HG02938 (cell line): ENCODE measurements around the gene C16orf54.
"Not testable (repeated sequence)": the region's sequence is repeated elsewhere in the genome, so short reads cannot be mapped to it uniquely, and the experiment has no call there.

Experiments used
- ATAC-seq: cut with Tn5 transposase; IDR thresholded peaks from one replicate; pipeline ENCODE4 v1.9.1; 2021; ENCODE audit warnings: mild to moderate bottlenecking, moderate library complexity; ENCODE audit not compliant: unreplicated experiment

Gene C16orf54

DNA sequence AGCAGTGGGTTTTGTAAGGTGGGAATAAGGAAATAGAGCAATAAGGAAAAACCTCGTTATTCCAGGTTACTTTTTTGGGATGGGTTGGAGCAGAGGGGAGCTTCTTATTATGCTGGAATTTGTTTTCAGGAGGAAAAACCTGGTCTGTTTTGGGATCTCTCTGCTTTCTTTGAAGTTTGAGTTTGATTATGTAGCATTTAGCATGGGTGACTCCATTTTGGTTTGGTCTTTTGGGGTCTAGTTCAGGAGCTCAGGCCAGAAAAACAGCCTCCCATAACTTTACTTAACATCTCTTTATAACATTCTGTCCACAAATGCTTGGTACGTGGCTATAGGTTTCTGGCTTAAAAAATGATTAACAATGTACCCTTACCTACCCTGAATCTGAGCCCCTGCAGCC lies 23.7 kb upstream of the C16orf54 start:
- ATAC-seq = no peak

DNA sequence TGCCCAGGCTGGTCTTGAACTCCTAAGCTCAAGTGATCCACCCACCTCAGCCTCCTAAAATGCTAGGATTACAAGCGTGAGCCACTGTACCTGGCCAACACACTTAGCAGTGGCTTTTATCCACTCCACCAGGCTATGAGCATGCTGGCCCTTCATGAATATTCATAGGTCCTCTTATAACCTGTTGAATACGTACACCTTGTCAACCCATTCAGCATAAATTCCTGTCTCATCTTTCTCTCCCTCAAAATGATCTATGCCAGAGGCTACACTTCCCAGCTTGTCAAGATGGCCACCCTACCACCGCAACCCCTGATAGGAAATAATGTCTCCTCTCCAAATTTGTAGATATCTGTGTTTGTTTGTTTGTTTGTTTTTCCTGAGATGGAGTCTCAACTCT lies 21.3 kb upstream of the C16orf54 start:
- ATAC-seq = no peak

DNA sequence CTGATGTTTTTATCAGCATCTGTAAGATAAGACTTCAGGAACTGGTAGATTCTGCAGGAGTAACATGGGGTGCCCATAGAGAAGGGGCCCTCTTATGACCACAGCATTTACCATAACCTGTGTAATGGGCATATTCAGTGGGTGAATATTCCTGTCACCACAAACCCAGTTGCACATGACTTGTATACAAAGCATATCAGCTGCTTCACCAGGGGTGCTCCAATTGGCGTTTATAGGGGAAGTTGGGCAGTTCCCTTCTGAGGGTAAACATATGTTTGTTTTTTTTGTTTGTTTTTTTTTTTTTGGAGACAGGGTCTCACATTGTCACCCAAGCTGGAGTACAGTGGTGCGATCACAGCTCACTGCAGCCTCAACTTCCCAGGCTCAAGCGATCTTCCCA lies 20.8 kb upstream of the C16orf54 start:
- no peak for ATAC-seq

DNA sequence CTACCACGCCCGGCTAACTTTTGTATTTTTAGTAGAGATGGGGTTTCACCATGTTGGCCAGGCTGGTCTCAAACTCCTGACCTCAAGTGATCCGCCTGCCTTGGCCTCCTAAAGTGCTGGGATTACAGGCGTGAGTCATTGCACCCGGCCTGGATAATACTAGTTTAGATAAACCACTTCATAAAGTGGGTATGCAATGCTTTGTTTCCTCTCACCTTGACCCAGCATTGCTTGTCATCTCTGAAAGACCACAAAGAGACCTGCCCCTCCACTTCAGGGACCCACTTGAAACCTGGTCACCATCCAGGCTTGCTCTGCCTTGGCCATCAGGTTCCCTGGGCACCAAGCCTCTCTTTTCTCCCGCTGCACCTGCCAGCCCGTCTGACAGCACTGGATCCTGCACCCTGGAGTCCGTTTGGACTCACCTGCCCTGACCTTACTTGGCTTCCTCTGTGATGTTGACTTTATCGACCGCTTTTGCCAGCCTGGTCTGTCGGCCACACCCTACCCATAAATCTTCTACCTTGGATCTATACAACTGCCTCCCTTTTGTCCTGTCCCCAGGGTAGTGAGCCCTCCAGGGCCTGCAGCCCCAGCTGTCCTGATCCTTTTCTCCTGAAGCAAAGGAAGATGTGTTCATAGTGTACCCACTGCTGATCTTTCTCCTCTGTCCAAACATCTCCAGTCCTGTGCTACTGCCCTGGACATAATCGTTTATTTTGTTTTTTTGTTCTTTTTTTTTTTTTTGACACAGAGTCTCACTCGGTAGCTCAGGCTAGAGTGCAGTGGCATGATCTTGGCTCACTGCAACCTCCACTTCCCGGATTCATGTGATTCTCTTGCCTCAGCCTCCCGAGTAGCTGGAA lies 19.6 kb upstream of the C16orf54 start:
- ATAC-seq = no peak

DNA sequence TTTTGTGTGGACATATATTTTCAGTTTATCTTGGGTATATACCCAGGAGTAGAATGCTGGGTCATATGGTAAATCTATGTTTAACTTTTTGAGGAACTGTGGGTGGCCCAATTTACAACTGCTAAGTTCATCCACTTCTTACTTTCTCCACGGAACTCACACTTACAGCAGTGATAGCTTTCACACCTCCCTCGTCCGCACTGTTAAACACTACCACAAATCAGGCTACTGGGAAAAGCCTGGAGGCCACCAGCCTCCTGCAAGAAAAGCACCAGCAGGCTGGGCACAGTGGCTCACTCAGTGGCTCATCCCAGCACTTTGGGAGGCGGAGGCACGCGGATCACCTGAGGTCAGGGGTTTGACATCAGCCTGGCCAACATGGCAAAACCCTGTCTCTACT lies 17.5 kb upstream of the C16orf54 start:
- ATAC-seq = no peak

DNA sequence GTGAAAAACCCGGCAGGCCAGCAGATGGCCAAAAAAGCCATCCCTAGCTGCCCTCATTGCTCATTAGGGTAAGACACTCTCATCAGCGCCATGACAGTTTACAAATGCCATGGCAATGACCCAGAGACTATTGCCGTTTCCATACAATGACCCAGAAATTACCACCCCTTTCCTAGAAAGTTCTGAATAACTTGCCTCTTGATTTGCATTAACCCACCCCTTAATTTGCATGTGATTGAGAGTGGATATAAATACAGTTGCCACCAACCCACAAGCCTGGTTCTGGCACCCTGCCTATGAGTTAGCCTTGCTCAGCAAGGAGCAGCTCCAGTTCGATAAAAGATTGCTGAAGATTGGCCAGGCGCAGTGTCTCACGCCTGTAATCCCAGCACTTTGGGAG lies 16.1 kb upstream of the C16orf54 start:
- no peak for ATAC-seq

DNA sequence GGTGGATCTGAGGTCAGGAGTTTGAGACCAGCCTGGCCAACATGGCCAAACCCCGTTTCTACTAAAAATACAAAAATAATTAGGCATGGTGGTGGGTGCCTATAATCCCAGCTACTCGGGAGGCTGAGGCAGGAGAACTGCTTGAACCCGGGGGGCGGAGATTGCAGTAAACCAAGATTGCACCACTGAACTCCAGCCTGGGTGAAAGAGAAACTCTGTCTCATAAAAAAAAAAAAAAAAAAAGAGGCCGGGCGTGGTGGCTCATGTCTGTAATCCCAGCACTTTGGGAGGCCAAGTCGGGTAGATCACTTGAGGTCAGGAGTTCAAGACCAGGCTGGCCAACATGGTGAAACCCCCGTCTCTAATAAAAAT lies 15.5 kb upstream of the C16orf54 start:
- not testable (repeated sequence) for ATAC-seq

DNA sequence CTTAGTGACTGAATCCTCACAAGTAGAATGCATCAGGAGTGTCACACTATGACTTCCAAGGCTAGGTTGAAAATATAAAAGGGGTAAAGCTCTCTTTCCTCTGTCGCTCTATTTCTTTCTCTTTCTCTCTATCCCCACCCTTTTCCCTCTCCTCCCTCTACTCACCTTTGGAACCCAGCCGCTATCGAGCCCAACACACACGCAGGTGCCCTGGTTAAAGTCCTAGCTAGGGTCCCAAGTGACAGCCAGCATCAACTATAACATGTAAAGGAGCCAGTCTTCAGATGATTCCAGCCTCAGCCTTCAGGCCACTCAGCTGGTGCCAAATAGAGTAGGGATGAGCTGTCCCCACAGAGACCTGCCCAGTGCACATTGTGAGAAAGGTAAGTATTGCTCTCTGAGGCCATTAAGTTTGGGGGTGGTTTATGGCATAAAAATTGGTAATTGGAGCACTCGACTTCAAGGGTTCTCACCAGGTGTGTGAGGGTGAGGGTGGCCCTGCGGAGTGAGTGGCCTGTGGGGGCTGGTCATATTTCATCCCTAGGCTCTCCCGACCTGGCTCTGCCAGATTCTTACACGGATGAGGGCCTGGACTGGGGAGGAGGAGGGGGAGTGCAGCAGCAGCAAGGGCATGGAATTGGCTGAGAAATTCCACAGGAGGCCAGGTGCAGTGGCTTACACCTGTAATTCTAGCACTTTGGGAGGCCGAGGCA lies 14.9 kb upstream of the C16orf54 start:
- ATAC-seq = no peak

DNA sequence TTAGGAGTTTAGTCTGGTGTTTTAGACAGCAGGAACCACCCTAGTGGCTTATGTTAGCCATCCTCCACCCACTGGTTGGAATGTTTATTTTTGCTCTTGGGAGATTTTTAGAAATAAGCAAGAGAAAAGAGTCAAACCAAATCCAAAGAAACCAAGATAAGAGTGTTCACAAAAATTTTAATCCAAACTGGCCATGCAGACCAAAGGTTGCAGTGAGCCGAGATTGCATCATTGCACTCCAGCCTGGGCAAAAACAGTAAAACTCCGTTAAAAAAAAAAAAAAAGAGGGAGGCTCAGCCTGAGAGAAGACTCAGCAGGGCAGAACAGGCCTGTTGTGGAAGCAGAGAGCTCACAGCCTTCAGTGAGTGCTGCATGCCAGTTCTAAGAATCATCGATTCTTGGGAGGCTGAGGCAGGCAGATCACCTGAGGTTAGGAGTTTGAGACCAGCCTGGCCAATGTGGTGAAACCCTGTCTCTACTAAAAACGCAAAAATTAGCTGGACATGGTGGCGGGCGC lies 12.2 kb upstream of the C16orf54 start:
- no peak for ATAC-seq

DNA sequence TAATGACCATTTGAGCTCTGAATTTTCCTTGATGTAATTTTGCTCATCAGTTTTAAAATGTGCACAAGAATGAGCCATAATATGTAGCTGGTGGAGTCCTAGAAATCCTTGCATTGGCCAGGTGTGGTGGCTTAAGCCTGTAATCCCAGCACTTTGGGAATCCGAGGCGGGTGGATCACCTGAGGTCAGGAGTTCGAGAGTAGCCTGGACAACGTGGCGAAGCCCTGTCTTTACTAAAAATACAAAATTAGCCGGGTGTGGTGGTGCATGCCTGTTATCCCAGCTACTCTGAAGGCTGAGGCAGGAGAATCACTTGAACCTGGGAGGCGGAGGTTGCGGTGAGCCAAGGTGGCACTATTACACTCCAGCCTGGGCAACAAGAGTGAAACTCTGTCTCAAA lies 11.3 kb upstream of the C16orf54 start:
- ATAC-seq = not testable (repeated sequence)

DNA sequence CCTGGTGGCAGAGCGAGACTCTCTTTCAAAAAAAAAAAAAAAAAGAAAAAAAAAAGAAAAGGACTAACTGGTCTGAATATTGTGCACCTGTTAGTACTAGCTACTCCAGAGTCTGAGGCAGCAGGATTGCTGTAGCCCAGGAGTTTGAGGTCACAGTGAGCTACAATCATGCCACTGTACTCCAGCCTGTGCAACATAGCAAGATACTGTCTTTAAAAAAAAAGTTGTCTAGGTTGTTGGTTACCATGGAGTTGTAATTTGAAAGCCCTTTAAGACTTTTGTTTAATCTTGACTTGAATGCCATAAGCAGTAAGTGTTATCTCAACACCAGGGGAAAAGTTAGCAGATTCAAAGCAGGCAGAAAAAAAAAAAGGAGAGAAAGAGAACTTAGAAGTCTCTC lies 10.9 kb upstream of the C16orf54 start:
- no peak for ATAC-seq

DNA sequence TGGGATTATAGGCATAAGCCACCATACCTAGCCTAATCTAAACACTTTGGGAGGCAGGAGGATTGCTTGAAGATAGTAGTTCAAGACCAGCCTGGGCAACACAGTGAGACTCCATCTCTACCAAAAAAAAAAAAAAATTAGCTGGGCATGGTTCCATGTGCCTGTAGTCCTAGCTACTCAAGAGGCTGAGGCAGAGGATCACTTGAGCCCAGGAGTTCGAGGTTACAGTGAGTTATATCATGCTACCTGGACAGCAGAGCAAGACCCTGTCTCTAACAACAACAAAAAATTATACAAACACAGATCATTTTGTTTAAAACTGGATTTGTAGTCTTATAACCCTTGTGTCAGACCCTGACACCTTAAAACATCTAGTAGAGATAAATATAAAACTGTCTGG lies 7.7 kb upstream of the C16orf54 start:
- no peak for ATAC-seq

DNA sequence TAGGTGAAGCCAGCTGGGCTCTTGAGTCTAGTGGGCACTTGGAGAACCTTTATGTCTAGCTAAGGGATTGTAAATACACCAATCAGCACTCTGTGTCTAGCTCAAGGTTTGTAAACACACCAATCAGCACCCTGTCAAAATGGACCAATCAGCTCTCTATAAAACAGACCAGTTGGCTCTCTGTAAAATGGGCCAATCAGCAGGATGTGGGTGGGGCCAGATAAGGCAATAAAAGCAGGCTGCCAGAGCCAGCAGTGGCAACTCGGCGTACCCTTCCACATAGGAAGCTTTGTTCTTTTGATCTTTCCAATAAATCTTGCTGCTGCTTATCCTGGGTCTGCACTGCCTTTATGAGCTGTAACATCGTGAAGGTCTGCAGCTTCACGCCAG lies 3.0 kb upstream of the C16orf54 start:
- ATAC-seq = not testable (repeated sequence)

DNA sequence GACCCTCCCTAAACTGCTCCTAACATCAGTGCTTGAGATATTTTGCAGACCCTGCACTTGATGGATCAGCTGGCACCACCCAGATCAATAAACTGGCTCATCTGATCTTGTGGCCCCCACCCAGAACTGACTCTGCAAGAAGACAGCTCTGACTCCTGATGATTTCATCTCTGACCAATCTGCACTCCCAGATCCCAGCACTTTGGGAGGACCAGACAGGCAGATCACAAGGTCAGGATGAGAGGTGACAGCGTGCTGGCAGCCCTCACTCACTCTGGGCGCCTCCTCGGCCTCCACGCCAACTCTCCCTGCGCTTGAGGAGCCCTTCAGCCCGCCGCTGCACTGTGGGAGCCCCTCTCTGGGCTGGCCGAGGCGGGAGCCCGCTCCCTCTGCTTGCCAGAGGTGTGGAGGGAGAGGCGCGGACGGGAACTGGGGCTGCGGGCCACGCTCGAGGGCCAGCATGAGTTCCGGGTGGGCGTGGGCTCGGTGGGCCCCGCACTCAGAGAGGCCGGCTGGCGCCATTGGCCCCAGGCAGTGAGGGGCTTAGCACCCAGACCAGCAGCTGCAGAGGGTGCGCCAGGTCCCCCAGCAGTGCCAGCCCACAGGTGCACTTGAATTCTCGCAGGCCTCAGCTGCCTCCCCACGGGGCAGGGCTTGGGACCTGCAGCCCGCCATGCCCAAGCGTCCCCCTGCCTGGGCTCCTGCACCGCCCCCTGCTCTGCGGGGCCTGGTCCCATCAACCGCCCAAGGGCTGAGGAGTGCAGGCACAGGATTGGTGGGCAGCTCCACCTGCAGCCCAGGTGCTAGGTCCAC lies 2.4 kb upstream of the C16orf54 start:
- no peak for ATAC-seq

DNA sequence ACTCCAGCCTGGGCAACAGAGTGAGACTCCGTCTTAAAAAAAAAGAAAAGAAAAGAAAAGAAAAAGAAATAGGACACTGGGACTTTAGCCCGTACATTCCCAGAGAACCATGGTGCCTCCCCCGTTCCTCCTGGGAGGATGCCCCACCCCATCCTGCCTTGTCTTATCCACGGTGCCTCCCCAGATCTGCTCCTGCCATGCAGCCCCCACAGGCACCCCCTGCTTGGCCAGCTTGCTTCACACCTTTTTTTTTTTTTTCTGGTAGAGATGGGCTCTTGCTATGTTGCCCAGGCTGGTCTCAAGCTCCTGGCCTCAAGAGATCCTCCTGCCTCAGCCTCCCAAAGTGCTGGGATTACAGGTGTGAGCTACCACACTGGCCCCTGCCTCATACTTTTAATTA lies 728 bp upstream of the C16orf54 start:
- not testable (repeated sequence) for ATAC-seq

DNA sequence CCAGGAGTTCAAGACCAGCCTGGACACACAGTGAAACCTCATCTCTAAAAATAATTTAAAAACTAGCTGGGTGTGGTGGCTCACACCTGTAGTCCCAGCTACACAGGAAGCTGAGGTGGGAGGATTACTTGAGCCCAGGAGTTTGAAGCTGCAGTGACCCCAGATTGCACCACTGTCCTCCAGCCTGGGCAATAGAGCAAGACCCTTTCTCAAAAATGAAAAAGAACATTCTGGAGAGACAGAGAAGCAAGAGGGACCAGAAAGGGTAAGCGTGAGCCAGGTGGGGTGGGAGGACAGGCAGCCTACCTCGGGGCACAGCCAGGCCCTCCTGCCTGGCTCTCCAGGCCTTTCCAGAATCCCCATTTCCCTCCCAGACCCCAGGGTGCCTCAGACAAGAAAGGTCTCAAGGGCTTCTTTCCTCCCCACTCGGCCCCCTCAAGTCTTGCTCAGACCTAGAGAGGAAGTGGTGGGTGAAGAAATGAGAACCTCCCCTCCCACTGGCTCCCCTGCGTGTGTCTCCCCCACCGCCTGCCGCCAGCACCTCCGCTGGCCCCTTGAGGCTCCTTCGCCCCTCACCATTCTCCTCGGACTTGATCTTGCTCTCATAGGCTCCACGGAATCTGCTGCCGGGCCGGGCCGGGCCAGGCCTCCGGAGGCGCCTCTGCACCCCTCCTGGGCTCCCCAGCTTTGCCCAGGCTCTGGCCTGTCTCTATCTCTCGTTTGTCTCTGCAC lies 503 bp downstream of the C16orf54 start:
- no peak for ATAC-seq

DNA sequence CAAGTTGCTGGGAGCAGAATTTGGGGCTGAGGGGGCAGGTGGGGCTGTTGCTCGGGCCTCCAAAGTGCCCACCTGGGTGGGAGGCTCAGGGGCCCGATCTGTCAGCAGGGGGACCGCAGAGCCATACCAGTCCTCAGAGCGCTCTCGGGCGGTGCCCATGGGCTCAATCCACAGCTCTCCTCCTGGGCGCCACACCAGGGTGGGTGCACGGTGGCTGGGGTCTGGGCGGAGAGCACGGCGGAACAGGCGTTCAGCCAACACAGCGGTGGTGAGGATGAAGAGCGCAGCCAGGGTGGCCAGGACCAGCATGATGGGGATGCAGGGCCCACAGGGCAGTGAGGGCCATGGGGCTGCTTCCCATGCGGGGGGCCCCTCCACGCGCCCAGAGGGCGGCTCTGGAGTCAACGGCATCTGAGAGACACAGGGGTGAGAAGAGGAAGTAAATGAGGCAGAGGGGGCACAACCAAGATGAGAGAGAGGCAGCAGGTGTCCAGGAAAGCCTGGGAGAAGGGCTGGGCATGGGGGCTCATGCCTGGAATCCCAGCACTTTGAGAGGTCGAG lies 1.2 kb downstream of the C16orf54 start:
- no peak for ATAC-seq

DNA sequence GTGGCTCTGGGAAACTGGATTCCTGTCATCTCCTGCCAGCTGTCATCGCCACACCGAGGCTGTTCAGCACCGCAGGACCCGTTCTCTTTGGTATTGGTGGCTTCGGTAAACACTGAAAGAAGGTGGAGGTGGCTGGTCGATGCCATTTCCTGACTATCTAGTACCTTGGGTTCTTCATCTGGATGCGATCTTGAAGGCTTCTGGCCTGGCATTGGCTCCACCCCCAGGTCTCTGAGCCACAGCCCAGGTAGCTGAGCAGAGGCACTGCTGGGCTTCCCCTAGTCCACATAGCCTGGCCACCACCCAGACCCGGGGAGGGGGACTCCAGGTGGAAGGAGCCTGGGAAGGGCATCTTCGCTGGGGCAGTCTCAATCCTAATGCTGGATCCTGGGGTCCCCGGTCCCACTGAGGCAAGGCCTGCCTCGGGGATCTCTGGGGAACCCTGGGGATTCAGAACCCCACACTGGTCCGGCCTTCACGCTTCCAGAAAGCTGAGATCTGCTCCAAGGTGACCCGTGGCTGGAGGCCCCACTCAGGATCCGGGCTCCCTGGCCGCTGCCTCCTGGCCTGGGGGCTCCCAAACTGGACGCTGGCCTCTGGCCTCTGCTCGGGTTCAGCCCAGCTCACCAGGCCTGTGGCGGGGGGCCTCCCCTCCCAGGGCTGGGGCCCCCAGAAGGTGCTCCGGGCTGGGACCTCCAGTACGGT lies 1.8 kb downstream of the C16orf54 start:
- ATAC-seq = no peak

DNA sequence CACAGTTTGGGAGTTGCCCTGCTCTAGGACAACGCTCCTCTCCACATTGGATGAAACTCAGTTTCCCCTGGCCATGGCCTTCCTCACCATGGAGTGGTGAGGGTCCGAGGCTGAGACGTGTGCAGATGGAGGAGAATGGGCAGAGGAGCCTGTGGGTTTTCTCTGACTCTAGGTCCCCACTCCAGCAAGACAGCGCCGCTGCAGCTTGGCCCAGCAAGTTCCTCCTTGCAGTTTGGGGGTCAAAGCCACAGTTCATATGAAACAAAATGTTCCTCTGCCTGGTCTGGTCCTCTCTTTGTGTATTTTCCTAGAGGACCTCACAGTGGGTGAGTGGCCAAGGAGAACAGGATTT lies 2.3 kb downstream of the C16orf54 start:
- no peak for ATAC-seq
